ENCODE results near the gene EXOC3L1. TPM values are rescaled to one million over a fixed set of nuclear protein-coding genes. Genes with fewer than 3 reads are reported as not detected.

EXOC3L1 gene
- total RNA-seq, 1 experiment from 2014 or later: not detected

- Histone ChIP-seq H3K9me2 (ENCODE audit: insufficient read depth) (no peaks in the 10 kb centered on the region), H3K27me3 (ENCODE audit: insufficient read depth, low read depth) (no peaks in the 10 kb centered on the region), H3K79me2 (ENCODE audit: low read depth) (no peaks in the 10 kb centered on the region), H3K27ac (no peak overlapping the region), H3K4me3 (no peak overlapping the region), H3F3A (ENCODE audit: insufficient read depth, low read depth) (peaks cover 17% of the 10 kb centered on the region), H3K36me3 (ENCODE audit: low read depth) (no peaks in the 10 kb centered on the region; the same call in 1 of the 2 replicates), H2AFZ (no peak overlapping the region), H3K4me2 (no peak overlapping the region), H4K20me1 (ENCODE audit: insufficient read depth) (no peaks in the 10 kb centered on the region), H3K9me3 (ENCODE audit: insufficient read depth, low read depth) (no peaks in the 10 kb centered on the region), H3K4me1 (replicated peaks; ENCODE audit: insufficient read depth) (no peaks in the 10 kb centered on the region)
- TF ChIP-seq EZH2 (IDR thresholded peaks at IDR 0.05; ENCODE audit: low read depth): no peak
- no peak for TF ChIP-seq CTCF (conservative IDR thresholded peaks at IDR 0.05)
- POLR2A ChIA-PET (ENCODE audit: unreplicated experiment): no interaction called here
- DNase-seq: no peak
- intact Hi-C loops (cut with micrococcal nuclease; ENCODE audit: unreplicated experiment): no loop called here
- no TSS peak for BruUV-seq (replicated peaks)
- CTCF ChIA-PET: no interaction called here
These were observed 42.3 kb downstream of the EXOC3L1 start for GRCh38 chr16:67147437-67148140.

DNA sequence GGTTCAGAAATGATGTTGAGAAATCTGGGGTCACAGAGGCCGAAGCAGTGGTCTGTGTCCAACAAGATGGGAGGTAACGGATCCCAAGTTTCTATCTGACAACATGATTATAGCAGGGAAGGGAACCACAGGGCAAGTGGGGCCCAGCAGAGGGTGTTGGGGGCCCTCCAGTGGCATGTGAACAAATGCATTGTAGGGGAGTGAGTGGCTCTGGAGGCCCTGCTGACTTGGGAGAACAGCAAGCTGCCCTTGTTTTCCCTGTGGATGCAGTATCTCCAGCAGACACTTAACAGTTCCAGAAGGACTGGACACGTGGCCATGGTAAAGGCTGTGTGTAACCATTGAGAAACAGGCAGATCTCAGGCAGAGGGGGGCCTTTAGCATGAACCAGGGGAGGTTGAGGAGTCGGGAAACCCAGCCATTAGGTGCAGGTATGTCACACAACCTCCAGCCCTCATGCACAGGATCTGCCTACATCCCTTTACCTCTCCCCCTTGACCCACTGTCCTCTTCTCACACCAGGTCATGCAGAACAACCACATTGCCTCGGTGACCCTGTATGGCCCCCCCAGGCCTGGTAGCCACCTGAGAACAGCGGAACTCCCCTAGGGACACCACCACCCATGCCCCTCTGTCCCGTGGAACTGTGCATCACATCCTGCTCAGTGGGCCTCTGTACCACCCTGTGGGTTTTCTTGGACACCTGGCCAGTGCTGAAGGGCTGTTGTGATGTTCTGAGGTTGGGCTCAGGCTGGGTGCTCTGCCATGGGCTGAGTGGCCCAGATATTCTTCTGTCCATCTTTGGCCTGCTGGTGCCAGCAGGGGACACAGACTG lies 43.2 kb downstream of the EXOC3L1 start:
- H3K27ac ChIP-seq: no peak overlapping the region
- BruUV-seq (replicated peaks): no TSS peak

DNA sequence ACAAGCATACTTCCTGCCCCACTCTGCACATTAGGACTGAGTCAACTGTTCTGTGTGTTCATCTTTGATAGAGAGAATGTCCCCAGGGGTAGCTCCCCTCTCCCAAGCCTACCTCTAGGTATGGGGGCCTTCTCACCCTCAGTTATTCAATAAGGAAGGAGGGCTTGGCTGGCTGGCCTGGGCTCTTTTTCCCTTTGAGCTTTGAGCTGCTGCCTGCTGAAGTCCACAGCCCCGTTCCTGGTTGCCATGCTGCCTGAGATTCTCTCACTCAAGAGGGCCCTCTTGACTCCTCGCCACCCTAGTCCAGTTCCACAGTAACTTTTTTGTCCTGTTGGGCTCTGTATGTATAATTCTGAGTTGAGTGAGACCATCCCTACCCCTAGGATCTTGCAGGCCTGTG lies 44.2 kb downstream of the EXOC3L1 start:
- Histone ChIP-seq H3K36me3 (ENCODE audit: low read depth) (no peaks in the 10 kb centered on the region; the same call in 1 of the 2 replicates), H2AFZ (no peak overlapping the region), H3K27me3 (ENCODE audit: insufficient read depth, low read depth) (no peaks in the 10 kb centered on the region), H4K20me1 (ENCODE audit: insufficient read depth) (no peaks in the 10 kb centered on the region), H3F3A (ENCODE audit: insufficient read depth, low read depth) (peaks cover 17% of the 10 kb centered on the region), H3K4me2 (no peak overlapping the region), H3K9me3 (ENCODE audit: insufficient read depth, low read depth) (no peaks in the 10 kb centered on the region), H3K4me3 (no peak overlapping the region), H3K27ac (no peak overlapping the region), H3K4me1 (replicated peaks; ENCODE audit: insufficient read depth) (no peaks in the 10 kb centered on the region), H3K9me2 (ENCODE audit: insufficient read depth) (no peaks in the 10 kb centered on the region), H3K79me2 (ENCODE audit: low read depth) (no peaks in the 10 kb centered on the region)
- intact Hi-C loops (cut with micrococcal nuclease; ENCODE audit: unreplicated experiment): no loop called here
- BruUV-seq (replicated peaks): no TSS peak
- TF ChIP-seq CTCF (conservative IDR thresholded peaks at IDR 0.05) (no peak), EZH2 (IDR thresholded peaks at IDR 0.05; ENCODE audit: low read depth) (no peak)
- no peak for DNase-seq
- CTCF ChIA-PET: interaction anchor here (0.6 kb wide), 1 partner anchor 8 kb away, joined by 6 read pairs; no protein-coding TSS in a partner anchor
- POLR2A ChIA-PET (ENCODE audit: unreplicated experiment): no interaction called here

More for the DNA sequence above, 43.2 kb downstream of the EXOC3L1 start:
- no peak for DNase-seq
- H3K4me2 ChIP-seq: no peak overlapping the region
- H3K36me3 ChIP-seq (ENCODE audit: low read depth): no peaks in the 10 kb centered on the region; the same call in 1 of the 2 replicates
- H3K4me1 ChIP-seq (replicated peaks; ENCODE audit: insufficient read depth): no peaks in the 10 kb centered on the region
- ChIA-PET CTCF (no interaction called here), POLR2A (ENCODE audit: unreplicated experiment) (no interaction called here)
- H3K79me2 ChIP-seq (ENCODE audit: low read depth): no peaks in the 10 kb centered on the region
- H4K20me1 ChIP-seq (ENCODE audit: insufficient read depth): no peaks in the 10 kb centered on the region
- TF ChIP-seq EZH2 (IDR thresholded peaks at IDR 0.05; ENCODE audit: low read depth) (no peak), CTCF (conservative IDR thresholded peaks at IDR 0.05) (no peak)
- H3K9me3 ChIP-seq (ENCODE audit: insufficient read depth, low read depth): no peaks in the 10 kb centered on the region
- no peaks in the 10 kb centered on the region for H3K9me2 ChIP-seq (ENCODE audit: insufficient read depth)
- no peak overlapping the region for H3K4me3 ChIP-seq
- no peaks in the 10 kb centered on the region for H3K27me3 ChIP-seq (ENCODE audit: insufficient read depth, low read depth)
- intact Hi-C loops (cut with micrococcal nuclease; ENCODE audit: unreplicated experiment): no loop called here
- H2AFZ ChIP-seq: no peak overlapping the region
- peaks cover 17% of the 10 kb centered on the region for H3F3A ChIP-seq (ENCODE audit: insufficient read depth, low read depth)

Data from PC-9 (cell line).